Endothelial cell of umbilical vein (primary cell): ENCODE data around the gene GTF2IRD1. TPM values are rescaled to one million over a fixed set of nuclear protein-coding genes. Genes with fewer than 3 reads are reported as not detected.

Experiments
- BruUV-seq: library from RNA; stranded (reverse); fragments of 400-500 nt; replicated peaks from 2 replicates; lab custom pipeline; 2021; lab: Mats Ljungman, UMichigan
- CTCF ChIA-PET: fragments of 300-600, 350-600 bp; sonication (Branson Sonifier 250); formaldehyde crosslinking; loops from one replicate; lab custom pipeline; 2021; ENCODE audit warnings: antibody characterized with exemption, inconsistent platforms; lab: Charles Lee
- POLR2A ChIA-PET: fragments of 300-600, 350-600 bp; sonication (Branson Sonifier 250); formaldehyde crosslinking; loops from one replicate; lab custom pipeline; 2021; ENCODE audit warnings: antibody characterized with exemption, inconsistent platforms; lab: Charles Lee
- DNase-seq: peaks from one replicate; pipeline ENCODE4 v3.0.0-alpha.2; 2011; ENCODE audit warnings: low read depth, low spot score
- FAIRE-seq: peaks from 2 replicates; lab custom pipeline; 2011; peaks lifted over from hg19 to GRCh38; lab: Jason Lieb, UNC
- H2AFZ ChIP-seq: 2 replicates; pipeline ENCODE4 v1.6.0; 2012; ENCODE audit warnings: low read depth, low read length, control low read depth, inconsistent platforms
- H3K27ac ChIP-seq: 2 replicates; pipeline ENCODE4 v1.5.1; 2011; ENCODE audit warnings: low read depth, mild to moderate bottlenecking, control low read depth, low read length, moderate library complexity; ENCODE audit not compliant: insufficient read depth
- H3K27me3 ChIP-seq, 2 experiments: 2 replicates each; pipeline versions ENCODE4 v1.6.0 to v1.6.1; 2011; ENCODE audit warnings: low read length in 2 of 2, mixed read lengths in 1 of 2; ENCODE audit not compliant: control insufficient read depth in 2 of 2, insufficient read depth in 2 of 2
- H3K36me3 ChIP-seq, 2 experiments: 2 replicates in 1 of 2; 3 replicates in 1 of 2; pipeline ENCODE4 v1.5.1; 2011; ENCODE audit warnings: low read length in 2 of 2, mild to moderate bottlenecking in 1 of 2, moderate library complexity in 1 of 2; ENCODE audit not compliant: control insufficient read depth in 2 of 2, insufficient read depth in 2 of 2; ENCODE audit errors: extremely low read depth in 1 of 2
- H3K4me1 ChIP-seq: 3 replicates; pipeline ENCODE4 v1.5.1; 2011; ENCODE audit warnings: mild to moderate bottlenecking, low read length; ENCODE audit not compliant: control insufficient read depth, insufficient read depth; ENCODE audit errors: extremely low read depth
- H3K4me2 ChIP-seq: 2 replicates; pipeline ENCODE4 v1.6.1; 2011; ENCODE audit warnings: low read length, control low read depth, mixed read lengths; ENCODE audit not compliant: insufficient read depth
- H3K4me3 ChIP-seq, 3 experiments: fragments of 200-600 bp in 1 of 3; sonication (generic), shearing (Covaris generic) in 1 of 3; replicated peaks in 1 of 3; 2 replicates each; pipeline ENCODE4 v1.5.1; 2011 to 2016; ENCODE audit warnings: control low read depth in 3 of 3, low read length in 3 of 3, mild to moderate bottlenecking in 2 of 3, inconsistent platforms in 1 of 3, low read depth in 1 of 3, moderate library complexity in 1 of 3; ENCODE audit not compliant: insufficient read depth in 1 of 3
- H3K79me2 ChIP-seq: 2 replicates; pipeline ENCODE4 v1.6.0; 2012; ENCODE audit warnings: low read length, inconsistent platforms; ENCODE audit not compliant: control insufficient read depth, insufficient read depth
- H3K9ac ChIP-seq: replicated peaks from 2 replicates; pipeline ENCODE3; 2011; ENCODE audit warnings: low read length, control low read depth; ENCODE audit not compliant: insufficient read depth; ENCODE audit errors: extremely low read depth
- H3K9me1 ChIP-seq: replicated peaks from 3 replicates; pipeline ENCODE4 v1.6.0; 2011; ENCODE audit warnings: mild to moderate bottlenecking, low read length; ENCODE audit not compliant: control insufficient read depth, insufficient read depth; ENCODE audit errors: extremely low read depth
- H3K9me3 ChIP-seq: replicated peaks from 2 replicates; pipeline ENCODE4 v1.5.1; 2012; ENCODE audit warnings: low read length, inconsistent platforms; ENCODE audit not compliant: control insufficient read depth, insufficient read depth
- H4K20me1 ChIP-seq: replicated peaks from 2 replicates; pipeline ENCODE3; 2011; ENCODE audit warnings: mild to moderate bottlenecking, low read length; ENCODE audit not compliant: control insufficient read depth, insufficient read depth; ENCODE audit errors: extremely low read depth
- CTCF ChIP-seq, 2 donors: IDR thresholded peaks; 1 replicate in 1 of 2; 2 replicates in 1 of 2; pipeline ENCODE4 v1.5.1; 2011; ENCODE audit warnings: low read length in 2 of 2, mild to moderate bottlenecking in 2 of 2, moderate library complexity in 2 of 2, control low read depth in 1 of 2, inconsistent platforms in 1 of 2, low read depth in 1 of 2; ENCODE audit not compliant: insufficient read depth in 1 of 2; ENCODE audit errors: extremely low read depth in 1 of 2
- EZH2 ChIP-seq: IDR thresholded peaks from 2 replicates; pipeline ENCODE4 v1.6.1; 2012; ENCODE audit warnings: borderline replicate concordance, low read depth, mild to moderate bottlenecking, moderate library complexity, low read length, inconsistent platforms; ENCODE audit not compliant: severe bottlenecking
- FOS ChIP-seq: IDR thresholded peaks from 2 replicates; pipeline ENCODE4 v1.6.1; 2011; ENCODE audit warnings: mild to moderate bottlenecking, low read length, moderate library complexity, borderline replicate concordance; ENCODE audit not compliant: insufficient read depth
- GATA2 ChIP-seq: IDR thresholded peaks from 2 replicates; pipeline ENCODE4 v1.7.0; 2011; ENCODE audit warnings: low read depth, mild to moderate bottlenecking, moderate library complexity, mixed read lengths, low read length; ENCODE audit not compliant: insufficient read length, insufficient read depth
- JUN ChIP-seq: IDR thresholded peaks from 2 replicates; pipeline ENCODE4 v1.6.1; 2011; ENCODE audit warnings: borderline replicate concordance, low read depth; ENCODE audit not compliant: insufficient read length, insufficient read depth
- MYC ChIP-seq: IDR thresholded peaks from one replicate; pipeline ENCODE4 v1.6.1; 2011; ENCODE audit warnings: mild to moderate bottlenecking, low read depth, low read length
- POLR2A ChIP-seq: IDR thresholded peaks from 2 replicates; pipeline ENCODE4 v1.6.1; 2012; ENCODE audit warnings: low read depth, mild to moderate bottlenecking, control low read depth, low read length
- POLR2AphosphoS5 ChIP-seq: IDR thresholded peaks from 2 replicates; pipeline ENCODE4 v1.6.1; 2012; ENCODE audit warnings: low read depth, mild to moderate bottlenecking, control low read depth, low read length, moderate library complexity; ENCODE audit not compliant: insufficient read depth
- dilution Hi-C: fragments of 300-500 bp; cut with MboI; formaldehyde crosslinking; loops from one replicate; pipeline ENCODE4 v1.15.0; 2019; ENCODE audit warnings: low sequenced_read_pairs; ENCODE audit not compliant: extremely low pct_ligation_motif_present
- intact Hi-C: fragments of 100-400 bp; cut with micrococcal nuclease; formaldehyde crosslinking; loops from one replicate; pipeline ENCODE4 v1.10.0; 2022
- polyA plus RNA-seq, 4 experiments: library from polyadenylated mRNA; depleted of rRNA in 3 of 4; stranded (reverse) in 3 of 4; unstranded in 1 of 4; fragments of >200 nt; gene quantifications; 2 replicates each; pipeline versions ENCODE4 v1.2.1 to v1.2.3, GENCODE V29; 2011 to 2012; ENCODE audit warnings: missing spikeins in 1 of 4
- total RNA-seq: library from RNA; stranded (reverse); gene quantifications from 2 replicates; pipeline ENCODE4 v1.2.3, GENCODE V29; 2021
- TF ChIP-seq, protein P1 (sequence below): IDR thresholded peaks from 2 replicates; pipeline ENCODE4 v1.6.1; 2011; ENCODE audit not compliant: insufficient read depth, insufficient read length

GTF2IRD1 gene
- total and polyA plus RNA-seq, 2 donors (not counting 3 experiments of a cell fraction or from before 2014, with no cell fraction given): 14.2 to 24.2 TPM

GRCh38 chr7:74506325-74506724 is 52.6 kb downstream of the GTF2IRD1 start:
- Histone ChIP-seq H2AFZ (no peak overlapping the region), H3K36me3 (no peaks in the 10 kb centered on the region), H3K27ac (no peak overlapping the region), H3K9ac (no peak overlapping the region), H3K27me3 (no peaks in the 10 kb centered on the region), H3K9me1 (no peaks in the 10 kb centered on the region), H3K79me2 (no peaks in the 10 kb centered on the region), H3K4me3 (no peak overlapping the region), H4K20me1 (no peaks in the 10 kb centered on the region), H3K4me1 (no peaks in the 10 kb centered on the region), H3K4me2 (no peak overlapping the region), H3K9me3 (no peaks in the 10 kb centered on the region)
- POLR2A ChIA-PET: no interaction called here
- DNase-seq (no peak), FAIRE-seq (no peak)
- intact Hi-C loops (no loop called here), dilution Hi-C loops (no loop called here)
- no TSS peak for BruUV-seq
- TF ChIP-seq EZH2 (no peak), CTCF (IDR thresholded peaks at IDR 0.05; ENCODE audit: extremely low read depth in 1 of 2, insufficient read depth in 1 of 2, low read depth in 1 of 2, low read length in 2 of 2) (no peak), POLR2AphosphoS5 (no peak), MYC (no peak), GATA2 (no peak), POLR2A (no peak), JUN (no peak), FOS (no peak)
- TF ChIP-seq, protein P1, sequence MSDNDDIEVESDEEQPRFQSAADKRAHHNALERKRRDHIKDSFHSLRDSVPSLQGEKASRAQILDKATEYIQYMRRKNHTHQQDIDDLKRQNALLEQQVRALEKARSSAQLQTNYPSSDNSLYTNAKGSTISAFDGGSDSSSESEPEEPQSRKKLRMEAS: no peak
- CTCF ChIA-PET: no interaction called here
